AG04449 (cell line): Measurements from ENCODE around the gene NGEF.

Experiments
- CTCF ChIA-PET: fragments of 350-600 bp; formaldehyde crosslinking; extraction: SDS; loops from one replicate; lab custom pipeline; 2021; ENCODE audit warnings: antibody characterized with exemption; lab: Yijun Ruan, JAX
- POLR2A ChIA-PET: fragments of 400-600, 350-600 bp; formaldehyde crosslinking; extraction: SDS; loops from one replicate; lab custom pipeline; 2020; ENCODE audit warnings: antibody characterized with exemption, inconsistent platforms; lab: Yijun Ruan, JAX
- DNase-seq: peaks from one replicate; pipeline ENCODE4 v3.0.0-alpha.2; 2010; ENCODE audit warnings: low read depth, low spot score
- H3K4me3 ChIP-seq: 2 replicates; pipeline ENCODE4 v1.5.1; 2011; ENCODE audit warnings: low read depth, mild to moderate bottlenecking, control low read depth, low read length
- CTCF ChIP-seq: IDR thresholded peaks from one replicate; pipeline ENCODE4 v1.5.1; 2011; ENCODE audit warnings: mild to moderate bottlenecking, moderate library complexity, low read length, control low read depth, inconsistent platforms; ENCODE audit not compliant: insufficient read depth; ENCODE audit errors: missing control alignments

The NGEF gene

DNA sequence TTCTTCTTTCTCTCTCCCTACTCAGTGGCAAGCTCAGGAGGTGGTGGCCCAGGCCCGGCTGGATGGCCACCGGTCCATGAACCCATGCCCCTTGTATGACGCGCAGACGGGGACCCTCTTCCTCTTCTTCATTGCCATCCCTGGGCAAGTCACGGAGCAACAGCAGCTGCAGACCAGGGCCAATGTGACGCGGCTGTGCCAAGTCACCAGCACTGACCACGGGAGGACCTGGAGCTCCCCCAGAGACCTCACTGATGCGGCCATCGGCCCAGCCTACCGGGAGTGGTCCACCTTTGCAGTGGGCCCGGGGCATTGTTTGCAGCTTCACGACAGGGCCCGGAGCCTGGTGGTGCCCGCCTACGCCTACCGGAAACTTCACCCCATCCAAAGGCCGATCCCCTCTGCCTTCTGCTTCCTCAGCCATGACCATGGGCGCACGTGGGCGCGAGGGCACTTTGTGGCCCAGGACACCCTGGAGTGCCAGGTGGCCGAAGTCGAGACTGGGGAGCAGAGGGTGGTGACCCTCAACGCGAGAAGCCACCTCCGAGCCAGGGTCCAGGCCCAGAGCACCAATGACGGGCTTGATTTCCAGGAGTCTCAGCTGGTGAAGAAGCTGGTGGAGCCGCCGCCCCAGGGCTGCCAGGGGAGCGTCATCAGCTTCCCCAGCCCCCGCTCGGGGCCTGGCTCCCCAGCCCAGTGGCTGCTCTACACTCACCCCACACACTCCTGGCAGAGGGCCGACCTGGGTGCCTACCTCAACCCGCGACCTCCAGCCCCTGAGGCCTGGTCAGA, 21.2 kb upstream of the NGEF start:
- no peak overlapping the region for H3K4me3 ChIP-seq
- ChIA-PET CTCF (interaction anchor here (7.8 kb wide), 1 partner anchor 19 kb away, joined by 52 read pairs; no protein-coding TSS in a partner anchor), POLR2A (interaction anchor here (0.6 kb wide), 1 partner anchor 54 kb away, joined by 3 read pairs; no protein-coding TSS in a partner anchor)
- DNase-seq = no peak
- TF ChIP-seq CTCF = no peak

- ChIA-PET POLR2A (interaction anchor here (0.6 kb wide), 1 partner anchor 53 kb away, joined by 3 read pairs; no protein-coding TSS in a partner anchor), CTCF (interaction anchor here (7.8 kb wide), 1 partner anchor 20 kb away, joined by 52 read pairs; no protein-coding TSS in a partner anchor)
- DNase-seq = no peak
- no peak overlapping the region for H3K4me3 ChIP-seq
- no peak for TF ChIP-seq CTCF
Observed at GRCh38 chr2:233033672-233034071, 20.6 kb upstream of the NGEF start.

GRCh38 chr2:233032551-233033320, 19.7 kb upstream of the NGEF start, which contains the start of gene NEU2:
NEU2 (plus strand) TSS chr2:233032672; CDS start chr2:233032672, 0 bp downstream.
- DNase-seq = no peak
- CTCF ChIA-PET = interaction anchor here (1.2 to 7.8 kb wide), 2 partner anchors 16 to 20 kb away, joined by 3 to 52 read pairs; no protein-coding TSS in a partner anchor
- POLR2A ChIA-PET = no interaction called here
- no peak for TF ChIP-seq CTCF
- no peak within 1 kb of the TSS for H3K4me3 ChIP-seq

- no peak for TF ChIP-seq CTCF
- ChIA-PET CTCF (interaction anchor here (0.7 to 7.8 kb wide), 4 partner anchors 13 to 178 kb away, joined by 3 to 52 read pairs (median 4); no protein-coding TSS in a partner anchor), POLR2A (no interaction called here)
- DNase-seq = no peak
- no peak overlapping the region for H3K4me3 ChIP-seq
Observed at GRCh38 chr2:233031556-233032500, 18.8 kb upstream of the NGEF start.

- TF ChIP-seq CTCF = no peak
- CTCF ChIA-PET = interaction anchor here (0.7 to 7.8 kb wide), 12 partner anchors 10 to 220 kb away, joined by 3 to 52 read pairs (median 4); no protein-coding TSS in a partner anchor
- POLR2A ChIA-PET = no interaction called here
- DNase-seq = no peak
- no peak overlapping the region for H3K4me3 ChIP-seq
Observed at GRCh38 chr2:233029321-233029720, 16.3 kb upstream of the NGEF start.
